AG09319 (cell line): ENCODE results near the gene GAL3ST3.
"Not testable (repeated sequence)": the region's sequence is repeated elsewhere in the genome, so short reads cannot be mapped to it uniquely, and the experiment has no call there.

Source experiments
- DNase-seq: peaks from one replicate; pipeline ENCODE4 v3.0.0-alpha.2; 2010; ENCODE audit warnings: low read depth; ENCODE audit errors: extremely low read depth
- CTCF ChIP-seq: IDR thresholded peaks from 2 replicates; pipeline ENCODE4 v1.5.1; 2011; ENCODE audit warnings: low read depth, mild to moderate bottlenecking, inconsistent platforms, low read length, moderate library complexity

GAL3ST3 gene

GRCh38 chr11:66032957-66033735 is 15.8 kb downstream of the GAL3ST3 start:
- DNase-seq: no peak
- no peak for TF ChIP-seq CTCF

- TF ChIP-seq CTCF: no peak
- DNase-seq: no peak
Measured at GRCh38 chr11:66026017-66026529, 22.9 kb downstream of the GAL3ST3 start, which contains the start of gene CATSPER1. Gene CATSPER1 (minus strand): TSS chr11:66026479. CDS start chr11:66026379, 100 bp downstream.

- not testable (repeated sequence) for DNase-seq
Measured at GRCh38 chr11:66023186-66023440, 25.8 kb downstream of the GAL3ST3 start.

- peak; percentile 90 for TF ChIP-seq CTCF
- DNase-seq: no peak
Measured at GRCh38 chr11:66022401-66023185, 26.4 kb downstream of the GAL3ST3 start.

- DNase-seq: no peak
- no peak for TF ChIP-seq CTCF
Measured at GRCh38 chr11:66020618-66021357, 28.2 kb downstream of the GAL3ST3 start.

- DNase-seq: no peak
- TF ChIP-seq CTCF: no peak
Measured at GRCh38 chr11:66020212-66020611, 28.7 kb downstream of the GAL3ST3 start.

GRCh38 chr11:66017321-66017720 is 31.6 kb downstream of the GAL3ST3 start:
- no peak for TF ChIP-seq CTCF
- DNase-seq: no peak
